ENCODE results near the gene ZFAND3. TPM values are rescaled to one million over a fixed set of nuclear protein-coding genes. Genes with fewer than 3 reads are reported as not detected.

The ZFAND3 gene
- total and polyA plus RNA-seq, 2 experiments from 2014 or later: 36.5 to 50.0 TPM

- Histone ChIP-seq H3K27me3 (no peaks in the 10 kb centered on the region), H4K20me1 (ENCODE audit: insufficient read depth, poor library complexity, severe bottlenecking) (peaks cover 59% of the 10 kb centered on the region), H3K79me2 (peaks cover 97% of the 10 kb centered on the region), H3K9me2 (replicated peaks; ENCODE audit: insufficient read depth) (no peaks in the 10 kb centered on the region), H3K4me3 (no peak overlapping the region), H3K4me1 (ENCODE audit: insufficient read depth) (no peaks in the 10 kb centered on the region), H3K4me2 (no peak overlapping the region), H3K36me3 (replicated peaks; ENCODE audit: insufficient read depth, low read depth) (no peaks in the 10 kb centered on the region), H3K9me3 (ENCODE audit: low read depth) (no peaks in the 10 kb centered on the region), H3K27ac (no peak overlapping the region), H2AFZ (no peak overlapping the region)
- WGBS (ENCODE audit: low lambda C conversion rate, missing lambda C conversion rate): 99% methylated on average over 4 of the region's 4 CpGs
- TF ChIP-seq EZH2 (IDR thresholded peaks at IDR 0.05; ENCODE audit: borderline replicate concordance): no peak
- no peak for TF ChIP-seq EZH2phosphoT487 (IDR thresholded peaks at IDR 0.05; ENCODE audit: low read depth, severe bottlenecking, unreplicated experiment)
- no peak for TF ChIP-seq CTCF (IDR thresholded peaks at IDR 0.05; ENCODE audit: poor library complexity)
- no peak for DNase-seq (ENCODE audit: low spot score)
Measured at GRCh38 chr6:37974381-37974780, 154.9 kb downstream of the ZFAND3 start.

DNA sequence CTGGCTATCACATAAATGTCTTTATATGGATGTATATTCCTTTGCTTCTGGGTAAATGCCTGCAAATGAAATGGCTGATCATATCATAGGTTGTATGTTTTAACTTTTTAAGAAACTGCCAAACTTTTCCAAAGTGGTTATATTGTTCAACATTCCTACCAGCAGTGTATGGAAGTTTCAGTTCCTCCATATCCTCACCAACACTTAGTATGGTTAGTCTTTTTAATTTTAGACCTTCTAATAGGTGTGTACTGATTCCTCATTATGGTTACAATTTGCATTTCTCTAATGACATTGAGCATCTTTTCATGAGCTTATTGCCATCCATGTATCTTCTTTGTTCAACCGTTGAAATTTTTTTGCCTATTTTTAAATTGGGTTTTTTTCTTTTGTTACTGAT is 155.4 kb downstream of the ZFAND3 start:
- WGBS (ENCODE audit: low lambda C conversion rate, missing lambda C conversion rate): 100% methylated on average over 1 of the region's 1 CpG
- H3K4me2 ChIP-seq: no peak overlapping the region
- H3K27me3 ChIP-seq: no peaks in the 10 kb centered on the region
- no peaks in the 10 kb centered on the region for H3K9me3 ChIP-seq (ENCODE audit: low read depth)
- no peak overlapping the region for H2AFZ ChIP-seq
- no peaks in the 10 kb centered on the region for H3K9me2 ChIP-seq (replicated peaks; ENCODE audit: insufficient read depth)
- DNase-seq (ENCODE audit: low spot score): no peak
- TF ChIP-seq EZH2 (IDR thresholded peaks at IDR 0.05; ENCODE audit: borderline replicate concordance) (no peak), CTCF (IDR thresholded peaks at IDR 0.05; ENCODE audit: poor library complexity) (no peak), EZH2phosphoT487 (IDR thresholded peaks at IDR 0.05; ENCODE audit: low read depth, severe bottlenecking, unreplicated experiment) (no peak)
- peaks cover 61% of the 10 kb centered on the region for H4K20me1 ChIP-seq (ENCODE audit: insufficient read depth, poor library complexity, severe bottlenecking)
- no peak overlapping the region for H3K27ac ChIP-seq
- H3K79me2 ChIP-seq: peaks cover 97% of the 10 kb centered on the region
- no peaks in the 10 kb centered on the region for H3K36me3 ChIP-seq (replicated peaks; ENCODE audit: insufficient read depth, low read depth)
- H3K4me1 ChIP-seq (ENCODE audit: insufficient read depth): no peaks in the 10 kb centered on the region
- H3K4me3 ChIP-seq: no peak overlapping the region

GRCh38 chr6:37977715-37978114 is 158.2 kb downstream of the ZFAND3 start:
- Histone ChIP-seq H3K27me3 (no peaks in the 10 kb centered on the region), H3K4me3 (no peak overlapping the region), H3K36me3 (replicated peaks; ENCODE audit: insufficient read depth, low read depth) (no peaks in the 10 kb centered on the region), H3K4me2 (no peak overlapping the region), H3K79me2 (peaks cover 98% of the 10 kb centered on the region), H3K9me2 (replicated peaks; ENCODE audit: insufficient read depth) (no peaks in the 10 kb centered on the region), H3K9me3 (ENCODE audit: low read depth) (no peaks in the 10 kb centered on the region), H3K4me1 (ENCODE audit: insufficient read depth) (no peaks in the 10 kb centered on the region), H2AFZ (no peak overlapping the region), H3K27ac (no peak overlapping the region), H4K20me1 (ENCODE audit: insufficient read depth, poor library complexity, severe bottlenecking) (peaks cover 71% of the 10 kb centered on the region)
- WGBS (ENCODE audit: low lambda C conversion rate, missing lambda C conversion rate): 90% methylated on average over 3 of the region's 3 CpGs
- TF ChIP-seq EZH2phosphoT487 (IDR thresholded peaks at IDR 0.05; ENCODE audit: low read depth, severe bottlenecking, unreplicated experiment): no peak
- no peak for TF ChIP-seq EZH2 (IDR thresholded peaks at IDR 0.05; ENCODE audit: borderline replicate concordance)
- TF ChIP-seq CTCF (IDR thresholded peaks at IDR 0.05; ENCODE audit: poor library complexity): no peak
- no peak for DNase-seq (ENCODE audit: low spot score)

All from hepatocyte (in vitro differentiated cells).